ENCODE measurements around the gene MAFF. TPM values are rescaled to one million over a fixed set of nuclear protein-coding genes. Genes with fewer than 3 reads are reported as not detected.
A peak's percentile ranks its signal among the peaks of the same experiment; 100 is the strongest.

MAFF gene
- total RNA-seq, 1 donor from 2014 or later: 9.9 TPM

GRCh38 chr22:38201371-38201710 lies 453 bp upstream of the MAFF start:
- TF ChIP-seq CTCF (IDR thresholded peaks at IDR 0.05): no peak
- Mint-ChIP-seq H3K36me3 (ENCODE audit: low read depth) (no peaks in the 10 kb centered on the region), H3K4me1 (ENCODE audit: low read depth) (peaks cover 44% of the 10 kb centered on the region), H3K4me3 (ENCODE audit: unreplicated experiment) (peak overlapping the region; percentile 79), H3K27ac (ENCODE audit: unreplicated experiment) (peak overlapping the region; percentile 96), H3K27me3 (ENCODE audit: low read depth) (no peaks in the 10 kb centered on the region), H3K9me3 (ENCODE audit: low read depth) (no peaks in the 10 kb centered on the region)
- no peak for DNase-seq (ENCODE audit: low spot score)

GRCh38 chr22:38202437-38203089 lies 769 bp downstream of the MAFF start:
- no peaks in the 10 kb centered on the region for H3K27me3 Mint-ChIP-seq (ENCODE audit: low read depth)
- peak overlapping the region; percentile 82 for H3K4me3 Mint-ChIP-seq (ENCODE audit: unreplicated experiment)
- peaks cover 44% of the 10 kb centered on the region for H3K4me1 Mint-ChIP-seq (ENCODE audit: low read depth)
- peak; percentile 58 for TF ChIP-seq CTCF (IDR thresholded peaks at IDR 0.05)
- H3K27ac Mint-ChIP-seq (ENCODE audit: unreplicated experiment): peak overlapping the region; percentile 95
- no peak for DNase-seq (ENCODE audit: low spot score)
- H3K9me3 Mint-ChIP-seq (ENCODE audit: low read depth): no peaks in the 10 kb centered on the region
- no peaks in the 10 kb centered on the region for H3K36me3 Mint-ChIP-seq (ENCODE audit: low read depth)

- Mint-ChIP-seq H3K4me3 (ENCODE audit: unreplicated experiment) (peak overlapping the region; percentile 82), H3K9me3 (ENCODE audit: low read depth) (no peaks in the 10 kb centered on the region), H3K36me3 (ENCODE audit: low read depth) (no peaks in the 10 kb centered on the region), H3K27me3 (ENCODE audit: low read depth) (no peaks in the 10 kb centered on the region), H3K27ac (ENCODE audit: unreplicated experiment) (peak overlapping the region; percentile 95), H3K4me1 (ENCODE audit: low read depth) (peaks cover 44% of the 10 kb centered on the region)
- no peak for TF ChIP-seq CTCF (IDR thresholded peaks at IDR 0.05)
- no peak for DNase-seq (ENCODE audit: low spot score)
Measured at GRCh38 chr22:38203090-38203810, 1.5 kb downstream of the MAFF start.

GRCh38 chr22:38203855-38204514 lies 2.2 kb downstream of the MAFF start:
- Mint-ChIP-seq H3K36me3 (ENCODE audit: low read depth) (no peaks in the 10 kb centered on the region), H3K9me3 (ENCODE audit: low read depth) (no peaks in the 10 kb centered on the region), H3K4me1 (ENCODE audit: low read depth) (peaks cover 44% of the 10 kb centered on the region), H3K27ac (ENCODE audit: unreplicated experiment) (peak overlapping the region; percentile 68), H3K4me3 (ENCODE audit: unreplicated experiment) (peak overlapping the region; percentile 82), H3K27me3 (ENCODE audit: low read depth) (no peaks in the 10 kb centered on the region)
- no peak for DNase-seq (ENCODE audit: low spot score)
- TF ChIP-seq CTCF (IDR thresholded peaks at IDR 0.05): no peak

GRCh38 chr22:38204784-38205183 lies 3.0 kb downstream of the MAFF start:
- H3K27me3 Mint-ChIP-seq (ENCODE audit: low read depth): no peaks in the 10 kb centered on the region
- H3K27ac Mint-ChIP-seq (ENCODE audit: unreplicated experiment): peak overlapping the region; percentile 68
- no peak for DNase-seq (ENCODE audit: low spot score)
- H3K4me3 Mint-ChIP-seq (ENCODE audit: unreplicated experiment): peak overlapping the region; percentile 33
- peaks cover 44% of the 10 kb centered on the region for H3K4me1 Mint-ChIP-seq (ENCODE audit: low read depth)
- no peaks in the 10 kb centered on the region for H3K36me3 Mint-ChIP-seq (ENCODE audit: low read depth)
- H3K9me3 Mint-ChIP-seq (ENCODE audit: low read depth): no peaks in the 10 kb centered on the region
- TF ChIP-seq CTCF (IDR thresholded peaks at IDR 0.05): no peak
